ENCODE results near the gene RGPD3.
"Not testable (repeated sequence)": the region's sequence is repeated elsewhere in the genome, so short reads cannot be mapped to it uniquely, and the experiment has no call there.

Gene RGPD3

GRCh38 chr2:106504787-106505186, 36.6 kb upstream of the RGPD3 start:
- H3K36me3 ChIP-seq (ENCODE audit: insufficient read depth, low read length); H3K9ac ChIP-seq (ENCODE audit: low read length); H3K4me3 ChIP-seq (ENCODE audit: low read depth in 1 of 2, low read length in 2 of 2); H3K4me1 ChIP-seq (ENCODE audit: insufficient read depth, low read length); H3K27me3 ChIP-seq (ENCODE audit: control insufficient read depth in 1 of 2, insufficient read depth in 2 of 2, low read length in 2 of 2); H3K9me3 ChIP-seq (ENCODE audit: low read length); H3K27ac ChIP-seq (ENCODE audit: low read depth, low read length): not testable (repeated sequence)

- H3K4me3 ChIP-seq (ENCODE audit: low read depth in 1 of 2, low read length in 2 of 2); H3K27ac ChIP-seq (ENCODE audit: low read depth, low read length); H3K27me3 ChIP-seq (ENCODE audit: control insufficient read depth in 1 of 2, insufficient read depth in 2 of 2, low read length in 2 of 2); H3K9ac ChIP-seq (ENCODE audit: low read length); H3K9me3 ChIP-seq (ENCODE audit: low read length); H3K4me1 ChIP-seq (ENCODE audit: insufficient read depth, low read length); H3K36me3 ChIP-seq (ENCODE audit: insufficient read depth, low read length): not testable (repeated sequence)
Observed at GRCh38 chr2:106504192-106504591, 36.0 kb upstream of the RGPD3 start.

DNA sequence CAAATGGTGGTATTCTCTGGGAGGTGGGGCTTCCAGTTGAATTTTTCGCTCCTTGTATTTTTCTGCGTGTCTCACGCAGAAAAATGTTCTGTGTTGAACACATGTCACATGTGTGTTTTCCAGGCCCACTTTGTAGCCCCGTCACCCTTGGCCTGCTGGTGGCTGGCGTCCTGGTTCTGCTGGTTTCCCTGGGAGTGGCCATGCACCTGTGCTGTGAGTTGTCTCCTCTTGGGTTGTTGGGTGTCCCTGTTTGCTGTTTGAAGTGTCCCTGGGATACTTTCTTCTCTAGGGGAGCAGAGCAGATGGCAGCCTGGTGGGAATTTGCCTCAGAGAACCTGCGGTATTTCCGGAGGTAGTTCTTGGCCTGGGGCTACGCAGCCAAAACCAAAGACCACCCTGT, 34.1 kb upstream of the RGPD3 start:
- H3K36me3 ChIP-seq (ENCODE audit: insufficient read depth, low read length); H3K27ac ChIP-seq (ENCODE audit: low read depth, low read length); H3K4me1 ChIP-seq (ENCODE audit: insufficient read depth, low read length); H3K4me3 ChIP-seq (ENCODE audit: low read depth in 1 of 2, low read length in 2 of 2); H3K9ac ChIP-seq (ENCODE audit: low read length); H3K9me3 ChIP-seq (ENCODE audit: low read length); H3K27me3 ChIP-seq (ENCODE audit: control insufficient read depth in 1 of 2, insufficient read depth in 2 of 2, low read length in 2 of 2): not testable (repeated sequence)

GRCh38 chr2:106500350-106500749, 32.1 kb upstream of the RGPD3 start:
- H3K9me3 ChIP-seq (ENCODE audit: low read length); H3K27me3 ChIP-seq (ENCODE audit: control insufficient read depth in 1 of 2, insufficient read depth in 2 of 2, low read length in 2 of 2); H3K27ac ChIP-seq (ENCODE audit: low read depth, low read length); H3K4me1 ChIP-seq (ENCODE audit: insufficient read depth, low read length); H3K9ac ChIP-seq (ENCODE audit: low read length); H3K36me3 ChIP-seq (ENCODE audit: insufficient read depth, low read length); H3K4me3 ChIP-seq (ENCODE audit: low read depth in 1 of 2, low read length in 2 of 2): not testable (repeated sequence)

DNA sequence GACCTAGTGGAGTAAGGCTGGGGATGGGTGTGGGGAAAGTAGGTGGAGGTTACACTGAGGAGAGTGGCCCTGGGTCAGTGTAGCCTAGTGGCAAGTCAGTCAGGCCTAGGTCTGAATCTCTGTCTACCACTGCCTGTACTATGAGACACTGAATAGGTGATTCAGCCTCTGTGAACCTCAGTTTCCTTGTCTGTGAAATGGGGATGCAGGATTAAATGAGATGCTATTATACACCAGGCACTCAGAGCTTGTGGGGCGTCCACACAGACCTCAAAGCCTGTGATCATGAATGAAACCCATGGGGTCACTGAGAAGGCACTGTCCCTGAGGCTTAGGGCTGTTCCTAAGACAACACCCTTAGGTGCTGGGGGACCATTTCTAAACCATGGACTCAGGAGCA, 30.3 kb upstream of the RGPD3 start:
- H3K27ac ChIP-seq (ENCODE audit: low read depth, low read length); H3K36me3 ChIP-seq (ENCODE audit: insufficient read depth, low read length); H3K9me3 ChIP-seq (ENCODE audit: low read length); H3K4me3 ChIP-seq (ENCODE audit: low read depth in 1 of 2, low read length in 2 of 2); H3K9ac ChIP-seq (ENCODE audit: low read length); H3K27me3 ChIP-seq (ENCODE audit: control insufficient read depth in 1 of 2, insufficient read depth in 2 of 2, low read length in 2 of 2); H3K4me1 ChIP-seq (ENCODE audit: insufficient read depth, low read length): not testable (repeated sequence)

DNA sequence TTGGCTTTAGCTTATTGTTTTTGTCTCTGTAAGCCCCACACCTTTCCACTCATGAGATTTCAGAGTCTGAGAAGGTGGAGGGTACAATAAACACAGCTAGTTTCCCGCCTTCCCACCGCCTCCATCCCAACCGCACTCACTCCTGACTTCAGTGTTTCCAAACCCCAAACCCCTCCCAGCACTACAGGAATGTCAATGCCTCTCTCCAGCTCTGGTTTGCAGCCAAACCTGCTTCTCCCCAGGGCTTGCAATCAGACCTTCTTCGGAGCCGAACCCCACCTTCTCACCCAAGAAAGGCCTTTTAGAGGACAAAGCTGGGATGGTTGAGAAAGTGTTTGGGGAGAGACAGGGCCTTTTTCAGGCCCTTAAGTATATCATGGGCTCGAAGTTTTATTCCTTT, 24.7 kb upstream of the RGPD3 start:
- H3K9ac ChIP-seq (ENCODE audit: low read length); H3K4me3 ChIP-seq (ENCODE audit: low read depth in 1 of 2, low read length in 2 of 2); H3K36me3 ChIP-seq (ENCODE audit: insufficient read depth, low read length); H3K27ac ChIP-seq (ENCODE audit: low read depth, low read length); H3K9me3 ChIP-seq (ENCODE audit: low read length); H3K27me3 ChIP-seq (ENCODE audit: control insufficient read depth in 1 of 2, insufficient read depth in 2 of 2, low read length in 2 of 2); H3K4me1 ChIP-seq (ENCODE audit: insufficient read depth, low read length): not testable (repeated sequence)

- H3K9ac ChIP-seq (ENCODE audit: low read length); H3K4me1 ChIP-seq (ENCODE audit: insufficient read depth, low read length); H3K36me3 ChIP-seq (ENCODE audit: insufficient read depth, low read length); H3K27ac ChIP-seq (ENCODE audit: low read depth, low read length); H3K4me3 ChIP-seq (ENCODE audit: low read depth in 1 of 2, low read length in 2 of 2); H3K27me3 ChIP-seq (ENCODE audit: control insufficient read depth in 1 of 2, insufficient read depth in 2 of 2, low read length in 2 of 2); H3K9me3 ChIP-seq (ENCODE audit: low read length): not testable (repeated sequence)
Observed at GRCh38 chr2:106492399-106492798, 24.2 kb upstream of the RGPD3 start.

DNA sequence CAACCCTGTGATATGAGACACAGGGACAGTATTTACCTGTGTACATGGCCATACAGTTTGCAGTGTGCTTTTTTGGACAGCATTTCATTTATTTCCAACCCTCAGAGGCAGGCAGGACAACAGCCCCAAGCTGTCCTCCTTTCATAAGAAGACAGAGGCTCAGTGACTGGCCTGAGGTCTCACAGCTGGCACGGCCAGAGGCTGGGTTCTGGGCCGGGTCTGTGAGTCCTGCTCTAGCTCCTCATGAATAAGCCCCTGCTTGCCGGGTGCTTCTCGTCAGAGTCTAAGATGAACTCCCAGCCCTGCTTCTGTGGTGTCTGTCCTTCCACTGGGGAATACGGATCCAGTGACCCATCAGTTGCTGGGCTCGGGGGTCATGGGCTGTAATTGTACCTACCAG, 21.5 kb upstream of the RGPD3 start:
- H3K4me1 ChIP-seq (ENCODE audit: insufficient read depth, low read length); H3K4me3 ChIP-seq (ENCODE audit: low read depth in 1 of 2, low read length in 2 of 2); H3K27ac ChIP-seq (ENCODE audit: low read depth, low read length): not testable (repeated sequence)

GRCh38 chr2:106487386-106488191, 19.4 kb upstream of the RGPD3 start:
- H3K4me1 ChIP-seq (ENCODE audit: insufficient read depth, low read length); H3K9ac ChIP-seq (ENCODE audit: low read length); H3K36me3 ChIP-seq (ENCODE audit: insufficient read depth, low read length); H3K27ac ChIP-seq (ENCODE audit: low read depth, low read length); H3K9me3 ChIP-seq (ENCODE audit: low read length); H3K27me3 ChIP-seq (ENCODE audit: control insufficient read depth in 1 of 2, insufficient read depth in 2 of 2, low read length in 2 of 2); H3K4me3 ChIP-seq (ENCODE audit: low read depth in 1 of 2, low read length in 2 of 2): not testable (repeated sequence)

More for the DNA sequence above, 21.5 kb upstream of the RGPD3 start:
- H3K27me3 ChIP-seq (ENCODE audit: control insufficient read depth in 1 of 2, insufficient read depth in 2 of 2, low read length in 2 of 2); H3K9ac ChIP-seq (ENCODE audit: low read length); H3K9me3 ChIP-seq (ENCODE audit: low read length); H3K36me3 ChIP-seq (ENCODE audit: insufficient read depth, low read length): not testable (repeated sequence)

DNA sequence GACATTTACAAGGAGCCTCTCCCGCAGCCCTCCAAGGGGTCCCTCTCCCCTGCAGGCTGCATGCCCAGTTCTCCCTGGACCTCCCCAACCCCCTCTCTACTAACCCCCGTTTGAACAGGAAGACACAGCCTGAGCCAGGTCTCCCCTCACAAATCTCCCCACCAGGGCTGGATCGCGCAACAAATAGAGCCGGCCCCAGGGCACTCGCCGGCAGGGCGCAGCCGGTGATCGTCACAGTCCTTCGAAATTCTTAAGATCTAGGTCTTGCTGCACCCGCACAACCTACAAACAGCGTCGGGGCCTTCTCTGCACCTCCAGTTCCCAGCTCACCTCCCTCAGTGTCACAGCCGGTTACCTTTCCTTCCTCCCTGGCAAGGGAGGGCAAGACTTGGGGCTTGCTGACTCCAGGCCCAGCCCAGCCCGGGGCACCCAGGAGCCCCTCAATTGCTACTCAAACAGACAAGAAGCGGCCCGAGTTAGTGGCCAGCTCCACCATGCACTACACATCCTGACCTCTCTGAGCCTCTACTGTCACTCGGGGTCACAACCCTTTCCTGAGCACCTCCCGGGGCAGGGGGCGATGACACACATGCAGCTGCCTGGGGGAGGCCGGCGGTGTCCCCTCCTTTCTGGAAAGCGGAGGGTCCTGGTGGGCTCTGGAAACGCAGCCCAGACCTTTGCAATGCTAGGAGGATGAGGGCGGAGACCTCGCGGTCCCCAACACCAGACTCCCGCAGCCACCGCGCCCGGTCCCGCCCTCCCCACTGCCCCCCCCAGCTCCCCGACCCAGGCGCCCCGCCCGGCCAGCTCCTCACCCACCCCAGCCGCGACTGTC, 18.6 kb upstream of the RGPD3 start, which contains the start of gene CD8B2:
Gene CD8B2, plus strand, starts transcription at position 814 of the 835 bp plus-strand sequence. CDS start 63 bp downstream, outside the sequence.
- H3K4me3 ChIP-seq (ENCODE audit: low read depth in 1 of 2, low read length in 2 of 2); H3K9me3 ChIP-seq (ENCODE audit: low read length); H3K36me3 ChIP-seq (ENCODE audit: insufficient read depth, low read length): not testable (repeated sequence)

DNA sequence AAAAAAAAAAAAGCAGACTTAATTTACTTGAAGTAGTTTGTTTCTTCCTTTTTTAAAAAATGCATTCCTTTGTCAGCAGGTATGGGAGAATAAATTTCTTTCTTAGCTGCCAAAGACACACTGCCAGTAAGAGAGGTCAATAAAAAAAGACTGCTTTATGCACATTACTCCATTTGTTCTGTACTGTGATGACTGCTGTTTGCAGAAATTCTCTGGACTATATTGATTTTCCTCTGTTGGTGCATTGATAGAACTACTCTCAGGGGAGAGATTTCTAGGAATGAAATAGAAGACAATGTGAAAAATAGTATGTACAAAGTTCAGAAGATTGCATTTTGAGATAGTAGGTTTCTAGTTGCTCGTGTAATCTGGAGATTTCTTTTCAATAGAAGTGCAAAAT, 11.3 kb upstream of the RGPD3 start:
- not testable (repeated sequence) for H3K27me3 ChIP-seq (ENCODE audit: control insufficient read depth in 1 of 2, insufficient read depth in 2 of 2, low read length in 2 of 2); H3K4me3 ChIP-seq (ENCODE audit: low read depth in 1 of 2, low read length in 2 of 2); H3K9ac ChIP-seq (ENCODE audit: low read length); H3K9me3 ChIP-seq (ENCODE audit: low read length); H3K27ac ChIP-seq (ENCODE audit: low read depth, low read length); H3K4me1 ChIP-seq (ENCODE audit: insufficient read depth, low read length); H3K36me3 ChIP-seq (ENCODE audit: insufficient read depth, low read length)

More for the DNA sequence above, 18.6 kb upstream of the RGPD3 start, which contains the start of gene CD8B2:
- H3K9ac ChIP-seq (ENCODE audit: low read length); H3K27me3 ChIP-seq (ENCODE audit: control insufficient read depth in 1 of 2, insufficient read depth in 2 of 2, low read length in 2 of 2); H3K4me1 ChIP-seq (ENCODE audit: insufficient read depth, low read length); H3K27ac ChIP-seq (ENCODE audit: low read depth, low read length): not testable (repeated sequence)

DNA sequence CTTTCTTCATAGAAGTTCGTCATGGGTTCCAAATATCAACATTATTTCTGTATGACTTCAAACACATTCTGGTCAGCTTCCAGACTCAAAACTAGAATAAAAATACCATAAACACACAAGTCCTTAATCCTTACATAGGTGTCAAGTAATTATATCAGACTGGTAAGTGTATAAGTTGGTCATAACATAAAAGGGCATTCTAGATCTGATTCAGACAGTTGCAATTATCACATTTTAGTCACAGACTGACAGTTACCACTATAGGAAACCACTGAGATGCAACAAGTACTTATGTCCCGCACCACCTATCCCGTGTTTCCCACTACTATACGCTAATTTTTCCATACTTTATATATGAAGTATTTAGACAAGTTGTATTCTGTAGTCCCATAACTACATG, 9.4 kb upstream of the RGPD3 start:
- H3K4me3 ChIP-seq (ENCODE audit: low read depth in 1 of 2, low read length in 2 of 2); H3K27me3 ChIP-seq (ENCODE audit: control insufficient read depth in 1 of 2, insufficient read depth in 2 of 2, low read length in 2 of 2); H3K9me3 ChIP-seq (ENCODE audit: low read length); H3K27ac ChIP-seq (ENCODE audit: low read depth, low read length); H3K9ac ChIP-seq (ENCODE audit: low read length); H3K36me3 ChIP-seq (ENCODE audit: insufficient read depth, low read length); H3K4me1 ChIP-seq (ENCODE audit: insufficient read depth, low read length): not testable (repeated sequence)

Data from muscle layer of colon (tissue), 2 donors.